ENCODE results near the gene CFAP46.

GRCh38 chr10:132941640-132942051 lies 724 bp downstream of the CFAP46 start:
- no peak for TF ChIP-seq SP1 (CRISPR knock-in tag; conservative IDR thresholded peaks at IDR 0.05)
- no peak for TF ChIP-seq CTCF (IDR thresholded peaks at IDR 0.05)
- TF ChIP-seq, protein P1, sequence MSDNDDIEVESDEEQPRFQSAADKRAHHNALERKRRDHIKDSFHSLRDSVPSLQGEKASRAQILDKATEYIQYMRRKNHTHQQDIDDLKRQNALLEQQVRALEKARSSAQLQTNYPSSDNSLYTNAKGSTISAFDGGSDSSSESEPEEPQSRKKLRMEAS (CRISPR knock-in tag; IDR thresholded peaks at IDR 0.05): no peak
- TF ChIP-seq, protein P2, sequence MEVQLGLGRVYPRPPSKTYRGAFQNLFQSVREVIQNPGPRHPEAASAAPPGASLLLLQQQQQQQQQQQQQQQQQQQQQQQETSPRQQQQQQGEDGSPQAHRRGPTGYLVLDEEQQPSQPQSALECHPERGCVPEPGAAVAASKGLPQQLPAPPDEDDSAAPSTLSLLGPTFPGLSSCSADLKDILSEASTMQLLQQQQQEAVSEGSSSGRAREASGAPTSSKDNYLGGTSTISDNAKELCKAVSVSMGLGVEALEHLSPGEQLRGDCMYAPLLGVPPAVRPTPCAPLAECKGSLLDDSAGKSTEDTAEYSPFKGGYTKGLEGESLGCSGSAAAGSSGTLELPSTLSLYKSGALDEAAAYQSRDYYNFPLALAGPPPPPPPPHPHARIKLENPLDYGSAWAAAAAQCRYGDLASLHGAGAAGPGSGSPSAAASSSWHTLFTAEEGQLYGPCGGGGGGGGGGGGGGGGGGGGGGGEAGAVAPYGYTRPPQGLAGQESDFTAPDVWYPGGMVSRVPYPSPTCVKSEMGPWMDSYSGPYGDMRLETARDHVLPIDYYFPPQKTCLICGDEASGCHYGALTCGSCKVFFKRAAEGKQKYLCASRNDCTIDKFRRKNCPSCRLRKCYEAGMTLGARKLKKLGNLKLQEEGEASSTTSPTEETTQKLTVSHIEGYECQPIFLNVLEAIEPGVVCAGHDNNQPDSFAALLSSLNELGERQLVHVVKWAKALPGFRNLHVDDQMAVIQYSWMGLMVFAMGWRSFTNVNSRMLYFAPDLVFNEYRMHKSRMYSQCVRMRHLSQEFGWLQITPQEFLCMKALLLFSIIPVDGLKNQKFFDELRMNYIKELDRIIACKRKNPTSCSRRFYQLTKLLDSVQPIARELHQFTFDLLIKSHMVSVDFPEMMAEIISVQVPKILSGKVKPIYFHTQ (CRISPR knock-in tag; IDR thresholded peaks at IDR 0.05): no peak
- no peak for TF ChIP-seq ZNF317 (CRISPR knock-in tag; IDR thresholded peaks at IDR 0.05; ENCODE audit: borderline replicate concordance, low read depth)
- TF ChIP-seq RELA (CRISPR knock-in tag; IDR thresholded peaks at IDR 0.05; ENCODE audit: borderline replicate concordance): no peak
